ENCODE data around the gene B3GAT1. TPM values are rescaled to one million over a fixed set of nuclear protein-coding genes. Genes with fewer than 3 reads are reported as not detected.

B3GAT1 gene
- total RNA-seq, 1 experiment from 2014 or later = 34.3 TPM

- Mint-ChIP-seq H3K4me1 (peaks cover 0 to 7% of the 10 kb centered on the region in 2 experiments; a peak in 1 of 4 replicates), H3K27me3 (ENCODE audit: low read depth) (peaks cover 15% of the 10 kb centered on the region), H3K4me3 (no peak overlapping the region), H3K36me3 (ENCODE audit: insufficient read depth in 1 of 3, low read depth in 3 of 3) (peaks cover 0 to 1% (median 0%) of the 10 kb centered on the region in 3 experiments; a peak in 2 of 7 replicates), H3K27ac (no peak overlapping the region), H3K9me3 (no peaks in the 10 kb centered on the region; a peak in 2 of 5 replicates)
- no CpG with 5 or more reads among the region's 1 CpG for WGBS (ENCODE audit: extremely low coverage, insufficient read length, low lambda C conversion rate)
- Histone ChIP-seq H3K56ac (ENCODE audit: insufficient read length, low read depth, low read length) (no peak overlapping the region), H3T11ph (ENCODE audit: low read length) (no peak overlapping the region), H3K9me3 (ENCODE audit: control insufficient read depth, low read depth, low read length) (no peaks in the 10 kb centered on the region), H3K4me2 (ENCODE audit: insufficient read depth, insufficient read length, low read length) (no peak overlapping the region), H2BK12ac (ENCODE audit: insufficient read length, low read depth, low read length) (no peak overlapping the region), H3K79me1 (ENCODE audit: insufficient read depth, low read depth, low read length, poor library complexity, severe bottlenecking) (no peaks in the 10 kb centered on the region), H3K79me2 (ENCODE audit: insufficient read depth, low read length) (no peaks in the 10 kb centered on the region), H2AFZ (ENCODE audit: low read length) (no peak overlapping the region), H3K27ac (ENCODE audit: insufficient read length, low read depth, low read length) (no peak overlapping the region), H4K91ac (ENCODE audit: insufficient read length, low read depth, low read length) (no peak overlapping the region), H2BK15ac (ENCODE audit: low read depth, low read length) (no peak overlapping the region), H3K4ac (ENCODE audit: low read depth, low read length) (no peak overlapping the region), H3K9ac (ENCODE audit: extremely low read depth, insufficient read length, low read length) (no peak overlapping the region), H3K14ac (ENCODE audit: insufficient read depth, low read length) (no peak overlapping the region), H3K23me2 (ENCODE audit: insufficient read length, low read depth, low read length, poor library complexity, severe bottlenecking) (no peaks in the 10 kb centered on the region), H2BK20ac (ENCODE audit: low read depth, low read length, poor library complexity, severe bottlenecking) (no peak overlapping the region), H4K5ac (ENCODE audit: insufficient read length, low read depth, low read length) (no peak overlapping the region), H2AK5ac (ENCODE audit: insufficient read length, low read length) (no peak overlapping the region), H3K27me3 (ENCODE audit: insufficient read depth, low read length) (no peaks in the 10 kb centered on the region), H2BK5ac (ENCODE audit: insufficient read length, low read length) (no peak overlapping the region), H4K20me1 (ENCODE audit: control insufficient read depth, insufficient read depth, insufficient read length) (no peaks in the 10 kb centered on the region), H3K23ac (ENCODE audit: insufficient read length, low read depth, low read length) (no peak overlapping the region), H2BK120ac (ENCODE audit: low read depth, low read length, poor library complexity, severe bottlenecking) (no peak overlapping the region), H3K4me1 (ENCODE audit: insufficient read depth, low read length) (no peaks in the 10 kb centered on the region), H3K18ac (ENCODE audit: insufficient read length, low read depth, low read length) (no peak overlapping the region), H4K8ac (replicated peaks; ENCODE audit: insufficient read length, low read depth, low read length) (no peak overlapping the region)
- TF ChIP-seq, protein P1, sequence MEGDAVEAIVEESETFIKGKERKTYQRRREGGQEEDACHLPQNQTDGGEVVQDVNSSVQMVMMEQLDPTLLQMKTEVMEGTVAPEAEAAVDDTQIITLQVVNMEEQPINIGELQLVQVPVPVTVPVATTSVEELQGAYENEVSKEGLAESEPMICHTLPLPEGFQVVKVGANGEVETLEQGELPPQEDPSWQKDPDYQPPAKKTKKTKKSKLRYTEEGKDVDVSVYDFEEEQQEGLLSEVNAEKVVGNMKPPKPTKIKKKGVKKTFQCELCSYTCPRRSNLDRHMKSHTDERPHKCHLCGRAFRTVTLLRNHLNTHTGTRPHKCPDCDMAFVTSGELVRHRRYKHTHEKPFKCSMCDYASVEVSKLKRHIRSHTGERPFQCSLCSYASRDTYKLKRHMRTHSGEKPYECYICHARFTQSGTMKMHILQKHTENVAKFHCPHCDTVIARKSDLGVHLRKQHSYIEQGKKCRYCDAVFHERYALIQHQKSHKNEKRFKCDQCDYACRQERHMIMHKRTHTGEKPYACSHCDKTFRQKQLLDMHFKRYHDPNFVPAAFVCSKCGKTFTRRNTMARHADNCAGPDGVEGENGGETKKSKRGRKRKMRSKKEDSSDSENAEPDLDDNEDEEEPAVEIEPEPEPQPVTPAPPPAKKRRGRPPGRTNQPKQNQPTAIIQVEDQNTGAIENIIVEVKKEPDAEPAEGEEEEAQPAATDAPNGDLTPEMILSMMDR (conservative IDR thresholded peaks at IDR 0.05) = no peak
- no peak for DNase-seq
Observed at GRCh38 chr11:134449051-134449450, 37.0 kb upstream of the B3GAT1 start.
